Stimulated activated naive CD4-positive, alpha-beta T cell (primary cell): Measurements from ENCODE around the gene LRRC63.
"Not testable (repeated sequence)": the region's sequence is repeated elsewhere in the genome, so short reads cannot be mapped to it uniquely, and the experiment has no call there.

Experiments
- DNase-seq, 6 experiments: peaks; one replicate each; lab custom pipeline; 2025; lab: John Stamatoyannopoulos, UW

Gene LRRC63

GRCh38 chr13:46265292-46265691 is 53.6 kb downstream of the LRRC63 start:
- DNase-seq, result no peak

- no peak for DNase-seq
Observed at GRCh38 chr13:46267166-46267565, 55.4 kb downstream of the LRRC63 start.

- DNase-seq, result no peak
Observed at GRCh38 chr13:46270416-46270815, 58.7 kb downstream of the LRRC63 start.

GRCh38 chr13:46274094-46274698 is 62.5 kb downstream of the LRRC63 start:
- DNase-seq, result no peak

DNA sequence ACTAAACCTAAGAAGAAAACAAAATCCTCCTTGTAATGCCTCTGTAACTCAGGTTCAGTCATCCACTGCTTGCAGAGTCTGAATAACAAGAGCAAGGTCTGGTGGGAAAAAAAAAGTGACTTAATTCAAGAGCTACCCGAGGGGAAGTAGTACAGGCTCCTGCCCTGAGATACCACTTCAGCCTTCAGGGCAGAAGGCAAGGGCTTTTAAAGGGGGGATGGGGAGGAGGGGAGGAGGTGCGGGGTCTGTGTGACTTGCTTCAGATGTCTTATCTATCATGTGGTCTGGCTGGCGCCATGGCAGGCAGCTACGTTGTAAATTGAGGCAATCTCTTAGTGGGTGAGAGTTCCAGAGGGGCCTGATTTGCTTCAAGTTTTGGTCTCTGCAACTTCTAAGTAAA is 66.7 kb downstream of the LRRC63 start:
- DNase-seq, result no peak

- no peak for DNase-seq
Observed at GRCh38 chr13:46281779-46282178, 70.1 kb downstream of the LRRC63 start.

- not testable (repeated sequence) for DNase-seq
Observed at GRCh38 chr13:46283912-46284824, 72.4 kb downstream of the LRRC63 start.

DNA sequence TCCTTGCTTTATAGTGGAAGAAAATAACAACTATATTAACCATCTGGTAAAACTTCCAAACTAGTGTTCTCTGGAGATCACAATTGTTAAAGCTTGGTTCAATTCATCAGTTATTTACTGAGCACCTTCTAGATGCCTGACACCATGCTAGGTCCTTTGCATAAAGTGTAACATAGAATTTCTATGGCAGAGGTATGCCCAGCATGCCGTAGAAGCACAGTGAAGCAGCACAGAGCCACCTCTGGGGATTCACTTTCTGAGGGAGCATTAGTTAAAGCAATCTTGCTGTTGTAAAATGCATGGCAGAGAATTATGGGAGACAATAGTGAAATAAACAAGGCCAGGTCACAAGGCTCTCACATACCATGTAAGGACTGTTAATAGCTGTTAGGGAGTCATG is 75.2 kb downstream of the LRRC63 start:
- DNase-seq, result no peak

DNA sequence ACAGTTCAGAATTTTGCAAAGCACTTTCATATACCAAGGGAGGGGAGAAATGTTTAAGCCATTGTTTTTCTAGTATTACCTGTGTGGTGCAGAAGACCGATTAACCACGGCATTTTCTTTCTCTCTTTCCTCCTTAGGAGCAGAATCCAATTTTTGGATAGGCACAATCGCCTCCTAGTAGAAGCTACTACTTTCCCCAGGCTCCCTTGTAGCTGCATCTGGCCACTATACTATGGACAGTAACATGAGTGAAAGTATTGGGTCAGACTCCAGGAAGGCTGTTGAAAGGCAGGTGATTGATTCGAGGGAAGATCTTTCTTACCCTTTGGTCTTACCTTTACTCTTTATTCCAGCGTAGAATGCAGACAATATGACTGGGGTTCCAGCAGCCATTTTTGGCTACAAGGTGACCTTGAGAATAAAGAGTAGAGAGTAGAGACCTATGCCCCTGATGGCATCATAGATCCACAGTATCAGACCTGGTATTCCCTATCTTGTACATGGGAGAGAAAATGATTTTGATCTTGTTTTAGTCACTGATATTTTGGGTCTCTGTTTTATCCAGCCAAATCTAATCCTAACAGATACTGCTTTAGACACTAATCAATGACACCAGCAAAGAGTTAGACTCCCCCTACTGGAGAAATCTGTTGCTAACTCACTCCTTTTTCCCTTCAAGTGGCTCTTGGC is 77.0 kb downstream of the LRRC63 start:
- peak in 3 of 6 experiments; percentile 49 to 74 (median 66) for DNase-seq

DNA sequence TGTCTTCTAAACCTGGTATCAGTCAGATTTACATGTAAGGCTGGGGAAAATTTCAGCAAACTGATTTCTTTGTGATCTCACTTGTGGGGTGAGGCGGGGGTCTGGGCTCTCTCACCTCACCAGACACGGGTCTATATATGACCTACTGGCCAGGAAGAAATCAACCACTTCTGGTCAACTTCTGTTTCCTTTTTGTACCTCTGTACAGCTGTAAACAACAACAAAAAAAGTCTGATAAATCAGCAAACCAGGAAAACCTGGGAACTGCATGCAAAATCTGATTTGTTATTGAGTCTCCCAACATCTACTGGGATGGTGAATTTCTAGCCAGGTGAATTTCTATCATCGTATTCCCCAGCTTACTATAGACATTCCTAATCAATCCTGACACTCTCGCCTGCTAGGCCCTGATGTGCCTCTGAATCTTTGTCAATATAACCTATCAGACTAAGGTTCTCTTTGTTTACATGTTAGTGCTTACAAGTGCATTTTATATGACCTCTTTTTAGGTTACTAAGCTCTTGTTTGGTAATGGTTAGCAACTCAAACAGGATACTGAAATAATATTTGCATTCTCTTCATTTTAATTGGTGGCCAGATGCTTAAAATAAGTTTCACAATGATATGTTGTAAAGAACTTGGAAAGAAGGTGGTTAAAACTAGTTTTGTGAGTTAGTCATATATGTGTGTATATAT is 77.7 kb downstream of the LRRC63 start:
- DNase-seq, result no peak

DNA sequence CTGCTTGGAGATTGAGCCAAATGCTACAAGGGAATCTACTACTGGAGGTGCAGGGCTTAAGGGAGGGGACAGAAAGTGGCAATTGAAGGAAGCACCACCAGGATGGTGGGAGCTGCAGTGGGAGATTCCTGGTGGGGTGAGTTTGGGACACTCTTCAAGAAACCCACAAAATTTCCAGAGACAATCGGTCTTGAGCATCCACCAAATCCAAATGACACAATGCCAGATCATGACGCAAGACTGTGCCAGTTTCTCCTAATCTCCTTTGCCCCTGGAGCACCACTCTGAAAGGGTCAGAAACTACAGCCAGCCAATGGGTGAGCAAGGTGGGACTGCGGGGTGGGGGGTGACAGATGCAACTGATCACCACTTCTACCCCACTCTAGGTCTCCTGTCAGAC is 78.7 kb downstream of the LRRC63 start:
- DNase-seq, result no peak

- DNase-seq, result no peak
Observed at GRCh38 chr13:46293436-46293835, 81.7 kb downstream of the LRRC63 start.

- DNase-seq, result peak; percentile 45 to 89 (median 68)
Observed at GRCh38 chr13:46295491-46296114, 83.9 kb downstream of the LRRC63 start.

DNA sequence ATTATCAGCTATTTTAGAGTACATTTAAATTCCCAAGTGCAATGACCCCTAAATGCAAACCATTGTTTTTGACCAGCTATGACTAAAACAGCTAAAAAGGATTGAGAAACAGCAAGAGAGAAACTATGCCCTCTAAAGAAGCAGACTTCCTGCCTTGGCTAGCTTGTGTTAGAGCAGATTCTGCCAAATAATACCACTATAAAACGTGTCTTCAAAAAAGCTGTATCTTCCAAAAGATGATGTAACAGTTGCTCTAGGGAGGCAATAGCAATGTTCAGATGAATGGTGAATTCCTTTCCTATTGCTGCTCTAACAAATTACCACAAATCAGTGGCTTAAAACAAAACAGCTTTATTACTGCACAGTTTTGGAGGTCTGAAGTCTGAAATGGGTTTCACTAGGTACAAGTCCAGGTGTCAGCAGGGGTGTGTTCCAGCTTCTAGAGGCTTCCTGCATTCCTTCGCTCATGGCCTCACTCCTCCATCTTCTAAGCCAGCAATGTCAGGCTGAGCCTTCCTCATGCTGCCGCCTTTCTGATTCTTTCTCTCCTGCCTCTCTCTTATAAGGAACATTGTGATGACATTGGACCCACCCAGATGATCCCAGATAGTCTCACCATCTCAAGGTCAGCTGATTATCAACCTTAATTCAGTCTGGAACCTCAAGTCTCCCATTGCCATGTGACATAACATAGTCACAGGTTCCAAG is 84.5 kb downstream of the LRRC63 start:
- DNase-seq, result peak in 2 of 6 experiments; percentile 85 to 89

DNA sequence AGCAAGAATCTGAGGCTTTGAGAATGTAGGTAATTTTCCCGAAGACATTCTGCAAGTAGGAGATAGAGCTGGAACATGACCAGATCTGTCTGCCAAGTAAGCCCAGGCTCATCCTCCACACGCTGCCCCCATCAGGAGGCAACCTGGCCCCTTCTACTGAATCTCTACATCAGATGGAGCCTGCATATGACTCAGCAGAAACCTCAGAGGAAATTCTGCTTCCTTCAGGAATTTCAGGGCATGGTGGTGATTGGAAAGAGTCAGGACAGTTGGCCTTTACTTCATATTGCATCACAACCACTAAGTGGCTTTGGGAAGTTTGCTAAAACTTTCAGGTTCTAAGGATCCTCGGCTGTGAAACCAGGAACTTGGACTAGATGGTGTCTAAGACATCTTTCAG is 85.2 kb downstream of the LRRC63 start:
- no peak for DNase-seq

DNA sequence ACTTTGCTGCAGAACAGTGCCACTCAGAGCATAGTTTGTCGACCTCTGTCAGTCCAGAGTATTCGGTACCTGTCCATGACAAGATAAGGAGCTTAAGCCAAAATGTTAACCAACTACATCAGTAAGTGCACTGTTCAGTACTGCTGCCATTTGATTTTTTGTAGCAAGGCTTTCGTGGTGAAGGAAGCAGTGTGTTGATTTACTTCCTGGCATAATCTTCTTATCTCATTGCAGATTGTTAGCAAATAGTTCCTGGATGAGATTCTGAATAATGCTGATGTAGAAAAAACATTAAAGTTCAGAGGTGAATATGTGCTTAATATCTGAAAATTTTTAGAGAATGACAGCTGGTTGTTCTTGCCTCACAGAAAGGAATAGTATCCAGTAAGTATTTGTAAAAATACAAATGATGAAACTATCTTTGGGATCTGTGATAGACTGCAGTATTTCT is 85.7 kb downstream of the LRRC63 start:
- peak in 1 of 6 experiments; percentile 17 for DNase-seq

DNA sequence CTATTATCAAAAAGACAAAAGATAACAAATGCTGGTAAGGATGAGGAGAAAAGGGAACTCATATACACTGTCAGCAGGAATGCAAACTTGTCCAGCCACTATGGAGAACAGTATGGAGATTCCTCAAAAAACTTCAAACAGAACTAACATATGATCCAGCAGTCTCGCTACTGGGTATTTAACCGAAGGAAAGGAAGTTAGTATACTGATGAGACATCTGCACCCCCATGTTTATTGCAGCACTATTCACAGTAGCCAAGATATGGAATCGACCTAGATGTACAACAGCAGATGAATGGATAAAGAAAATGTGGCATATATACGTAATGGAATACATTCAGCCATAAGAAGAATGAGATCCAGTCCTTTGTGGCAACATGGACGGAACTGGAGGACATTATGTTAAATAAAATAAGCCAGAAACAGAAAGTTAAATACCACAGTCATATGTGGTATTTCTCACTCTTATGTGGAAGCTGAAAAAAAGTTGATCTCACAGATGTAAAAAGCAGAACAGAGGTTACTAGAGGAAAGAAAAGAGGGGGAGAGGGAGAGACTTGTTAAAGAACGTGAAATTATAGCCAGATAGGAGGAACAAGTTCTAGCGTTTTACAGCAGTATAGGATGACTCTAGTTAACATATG is 92.1 kb downstream of the LRRC63 start:
- DNase-seq, result peak in 1 of 6 experiments; percentile 39

DNA sequence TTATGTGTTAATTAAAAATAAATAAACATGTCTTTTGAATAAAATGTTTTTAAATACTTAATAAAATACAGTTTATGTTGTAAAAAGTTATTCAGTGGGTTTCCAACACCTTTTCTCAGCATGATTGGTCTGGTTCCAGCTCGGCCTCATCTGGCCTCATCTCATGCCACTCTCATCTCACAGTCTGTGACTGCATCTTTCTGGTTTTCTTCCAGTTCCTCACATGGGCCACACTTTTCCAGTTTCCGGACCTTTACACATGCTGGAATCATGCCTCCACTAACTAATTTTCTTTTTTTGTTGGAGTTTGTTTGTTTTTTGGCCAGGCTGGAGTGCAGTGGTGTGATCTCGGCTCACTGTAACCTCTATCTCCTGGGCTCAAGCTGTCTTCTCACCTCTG is 92.8 kb downstream of the LRRC63 start:
- DNase-seq, result no peak

DNA sequence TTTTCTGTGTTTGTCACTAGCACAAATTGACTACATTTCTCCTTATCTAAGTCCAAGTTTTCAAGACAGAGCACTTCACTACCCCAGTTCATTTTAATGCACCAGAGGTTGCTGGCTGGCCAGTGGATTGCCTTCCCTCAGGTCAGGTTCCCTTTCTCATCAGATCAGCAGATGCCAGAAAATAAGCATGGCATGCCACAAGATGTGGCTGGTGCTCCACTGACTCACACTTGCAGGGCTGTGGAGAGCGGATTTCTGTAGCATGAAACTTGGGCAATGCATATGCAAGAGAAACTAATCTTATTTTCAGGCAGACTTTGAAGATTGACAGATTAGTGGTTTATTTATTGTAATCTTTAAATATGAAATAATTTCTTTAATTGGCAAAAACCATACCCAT is 95.8 kb downstream of the LRRC63 start:
- DNase-seq, result no peak

GRCh38 chr13:46310066-46310465 is 98.3 kb downstream of the LRRC63 start:
- no peak for DNase-seq
